AG08396 (cell line): ENCODE results near the gene MPO.

ENCODE experiments used
- DNase-seq: peaks from one replicate; pipeline ENCODE4 v3.0.0; 2012; ENCODE audit warnings: low spot score, mixed read lengths

The MPO gene

GRCh38 chr17:58279016-58279711 is 1.6 kb downstream of the MPO start:
- DNase-seq, result peak; percentile 51

GRCh38 chr17:58278661-58279015 is 2.1 kb downstream of the MPO start:
- peak; percentile 55 for DNase-seq

DNA sequence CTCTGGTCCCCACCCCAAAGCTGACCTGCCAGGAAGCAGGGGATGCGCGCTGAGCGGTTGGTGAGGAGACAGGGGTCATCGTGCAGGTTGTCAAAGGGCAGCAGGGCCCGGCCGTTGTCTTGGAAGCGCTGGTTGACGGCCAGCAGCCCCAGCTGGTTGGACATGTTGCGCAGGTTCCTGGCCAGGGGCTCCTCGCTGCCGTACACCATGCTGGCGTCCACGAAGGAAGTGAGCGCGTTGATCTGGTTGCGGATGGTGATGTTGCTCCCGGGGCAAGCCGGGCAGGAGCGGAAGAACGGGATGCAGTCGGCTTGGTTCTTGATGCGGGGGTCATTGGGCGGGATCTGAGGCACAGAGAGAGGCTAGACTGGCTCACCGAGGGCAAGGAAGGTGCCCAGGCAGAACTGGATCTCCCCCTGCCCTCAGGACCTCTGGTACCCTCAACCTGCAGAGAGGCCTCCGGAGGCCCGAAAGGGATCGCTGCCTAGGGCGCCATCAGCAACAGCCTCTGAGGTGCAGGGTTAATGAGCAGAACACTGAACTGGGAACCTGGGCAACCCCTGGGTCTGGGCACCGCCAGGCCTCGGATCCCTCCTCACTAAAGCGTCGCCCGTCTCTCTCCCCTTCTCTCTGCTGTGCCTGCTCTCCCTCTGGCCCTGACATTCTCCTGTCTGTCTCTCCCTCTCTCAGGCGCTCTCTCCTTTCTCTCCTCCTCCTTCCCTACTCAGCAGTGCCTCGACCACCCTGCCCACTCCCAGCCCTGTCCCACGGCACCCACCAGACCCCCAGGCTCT is 2.7 kb downstream of the MPO start:
- peak; percentile 9 for DNase-seq

GRCh38 chr17:58277107-58277801 is 3.5 kb downstream of the MPO start:
- peak; percentile 41 for DNase-seq

- peak; percentile 6 for DNase-seq
These were observed 4.3 kb downstream of the MPO start for GRCh38 chr17:58276423-58276822.

GRCh38 chr17:58275417-58275816 is 5.3 kb downstream of the MPO start:
- DNase-seq, result no peak

DNA sequence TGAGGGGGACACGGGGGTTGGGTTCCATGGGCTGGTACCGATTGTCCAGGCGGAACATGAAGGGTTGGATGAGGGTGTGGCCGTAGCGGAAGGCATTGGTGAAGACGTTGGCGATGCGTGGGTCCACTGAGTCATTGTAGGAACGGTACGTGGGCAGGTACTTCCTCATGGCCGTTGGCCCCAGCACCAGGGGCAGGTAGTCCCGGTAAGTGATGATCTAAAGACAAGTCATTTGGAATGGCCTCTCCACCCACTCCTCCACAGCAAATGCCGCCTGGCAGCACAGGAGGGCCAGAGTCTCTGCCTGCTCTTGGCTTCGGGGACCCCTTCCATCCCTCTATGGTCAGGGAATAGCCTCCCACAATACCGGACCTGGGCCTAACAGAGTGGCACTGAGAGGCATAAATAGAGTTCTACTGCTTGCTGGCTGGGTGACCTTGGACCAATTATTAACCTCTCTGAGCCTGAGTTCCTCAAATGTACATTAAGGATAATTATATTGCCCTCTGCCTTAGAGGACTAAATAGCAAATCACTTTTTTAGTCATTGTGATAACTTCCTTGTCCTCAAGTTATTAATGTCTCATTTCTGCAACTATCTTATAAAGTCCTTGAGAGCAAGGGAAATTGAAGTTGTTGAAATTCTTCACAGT is 7.2 kb downstream of the MPO start:
- DNase-seq, result no peak

- DNase-seq, result no peak
These were observed 8.1 kb downstream of the MPO start for GRCh38 chr17:58272367-58273280.

DNA sequence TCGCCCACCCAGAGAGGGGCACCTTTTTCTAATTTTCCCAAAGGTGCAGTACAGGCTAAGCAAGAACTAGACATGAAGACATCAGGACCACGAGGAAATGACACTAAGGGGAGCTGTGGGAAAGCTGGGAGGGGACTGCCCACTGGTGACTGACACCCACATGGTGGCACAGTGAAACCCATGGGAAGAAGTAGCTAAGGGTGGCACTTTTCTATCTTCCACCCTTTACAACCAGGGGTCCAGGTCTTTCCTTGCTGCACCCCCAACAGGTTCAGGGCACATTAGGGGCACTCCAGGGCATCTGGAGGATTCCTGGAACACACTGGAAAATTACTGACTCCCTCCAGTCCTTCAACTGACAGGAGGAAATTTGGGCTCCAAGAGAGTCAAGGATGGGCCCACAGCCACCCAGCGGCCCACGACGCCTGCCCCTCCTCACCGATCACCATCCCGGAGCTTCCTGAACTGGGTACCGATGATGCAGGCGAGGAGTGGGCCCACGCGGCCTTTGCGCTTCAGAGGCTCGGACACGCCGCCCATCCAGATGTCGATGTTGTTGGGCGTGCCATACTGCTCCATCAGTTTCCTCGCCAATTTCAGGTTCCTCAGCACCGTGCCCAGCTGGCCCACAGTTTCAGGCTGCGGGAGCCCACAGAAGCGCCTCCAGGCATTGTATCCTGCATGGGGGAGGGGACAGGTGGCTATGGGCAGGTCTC is 9.4 kb downstream of the MPO start:
- DNase-seq, result no peak

- DNase-seq, result no peak
These were observed 10.1 kb downstream of the MPO start for GRCh38 chr17:58270476-58271215.

DNA sequence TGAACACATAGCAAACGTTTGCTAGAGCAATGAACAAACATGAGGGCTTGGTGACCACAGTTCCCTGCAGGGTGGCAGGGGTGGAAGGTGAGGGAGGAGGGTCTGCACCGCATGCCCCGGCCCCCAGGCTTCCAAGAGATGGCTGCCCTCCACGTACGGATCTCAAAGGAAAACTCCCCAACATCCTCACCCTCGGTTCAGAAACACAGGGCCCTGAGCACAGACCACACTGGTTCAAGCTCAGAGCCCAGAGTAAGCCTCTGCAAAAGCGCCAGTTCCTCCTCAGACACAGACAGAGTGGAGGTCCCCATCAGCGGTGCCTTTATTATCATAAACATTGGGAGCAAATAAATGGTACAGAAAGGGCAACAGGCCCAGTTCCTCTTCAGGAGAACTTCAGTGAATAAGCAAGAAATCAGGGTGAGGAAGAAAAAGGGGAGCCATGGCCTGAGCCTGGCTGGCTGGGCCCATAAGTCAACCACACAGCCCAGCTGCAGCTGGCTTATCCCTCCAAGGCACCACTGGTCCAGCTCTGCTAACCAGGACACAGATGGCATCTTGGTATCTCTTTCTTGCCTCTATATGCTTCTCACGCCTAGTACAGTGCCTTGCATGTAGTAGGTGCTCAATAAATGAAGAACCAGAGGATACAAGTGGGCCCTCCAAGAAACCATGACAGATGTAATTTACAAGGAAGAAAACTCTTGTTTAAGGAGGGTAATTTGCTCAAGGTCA is 11.0 kb downstream of the MPO start:
- DNase-seq, result no peak

DNA sequence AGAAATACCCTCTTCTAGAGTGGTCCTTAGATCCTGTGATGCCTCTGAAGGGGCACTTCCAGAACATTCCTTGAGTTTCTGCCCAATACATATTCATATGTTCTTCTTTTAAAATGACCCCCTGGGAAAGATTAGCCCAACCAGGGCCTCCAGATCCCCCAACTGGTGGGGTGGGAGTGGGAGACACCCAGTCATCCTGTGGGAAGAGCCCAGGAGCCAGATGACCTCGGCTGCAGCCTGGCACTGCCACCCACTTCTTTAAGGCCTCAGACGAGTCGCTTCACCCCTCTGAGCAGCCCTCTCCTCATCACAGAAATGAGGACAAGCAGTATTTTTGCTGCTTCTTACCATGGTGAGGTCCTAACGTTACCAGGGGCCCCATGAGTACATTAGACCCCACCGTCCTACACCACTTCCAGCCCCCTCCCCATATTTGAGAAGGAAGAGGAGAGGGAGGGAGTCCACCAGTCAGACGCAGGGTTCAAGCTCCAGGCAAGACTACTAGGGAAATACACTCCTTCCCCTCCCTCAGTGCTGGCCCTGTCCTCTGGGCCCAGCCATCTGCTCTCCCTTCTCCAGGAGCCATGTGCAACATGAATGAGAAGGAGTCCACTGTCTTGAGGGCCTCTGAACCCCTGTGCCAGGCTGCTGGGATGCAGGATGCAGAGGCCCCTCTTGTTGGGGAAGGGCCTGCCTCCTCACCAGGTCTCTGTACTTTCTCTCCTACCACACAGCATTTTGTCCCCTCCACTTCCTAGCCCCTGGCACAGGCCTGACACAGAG is 11.8 kb downstream of the MPO start:
- no peak for DNase-seq

GRCh38 chr17:58268326-58268725 is 12.4 kb downstream of the MPO start:
- no peak for DNase-seq

DNA sequence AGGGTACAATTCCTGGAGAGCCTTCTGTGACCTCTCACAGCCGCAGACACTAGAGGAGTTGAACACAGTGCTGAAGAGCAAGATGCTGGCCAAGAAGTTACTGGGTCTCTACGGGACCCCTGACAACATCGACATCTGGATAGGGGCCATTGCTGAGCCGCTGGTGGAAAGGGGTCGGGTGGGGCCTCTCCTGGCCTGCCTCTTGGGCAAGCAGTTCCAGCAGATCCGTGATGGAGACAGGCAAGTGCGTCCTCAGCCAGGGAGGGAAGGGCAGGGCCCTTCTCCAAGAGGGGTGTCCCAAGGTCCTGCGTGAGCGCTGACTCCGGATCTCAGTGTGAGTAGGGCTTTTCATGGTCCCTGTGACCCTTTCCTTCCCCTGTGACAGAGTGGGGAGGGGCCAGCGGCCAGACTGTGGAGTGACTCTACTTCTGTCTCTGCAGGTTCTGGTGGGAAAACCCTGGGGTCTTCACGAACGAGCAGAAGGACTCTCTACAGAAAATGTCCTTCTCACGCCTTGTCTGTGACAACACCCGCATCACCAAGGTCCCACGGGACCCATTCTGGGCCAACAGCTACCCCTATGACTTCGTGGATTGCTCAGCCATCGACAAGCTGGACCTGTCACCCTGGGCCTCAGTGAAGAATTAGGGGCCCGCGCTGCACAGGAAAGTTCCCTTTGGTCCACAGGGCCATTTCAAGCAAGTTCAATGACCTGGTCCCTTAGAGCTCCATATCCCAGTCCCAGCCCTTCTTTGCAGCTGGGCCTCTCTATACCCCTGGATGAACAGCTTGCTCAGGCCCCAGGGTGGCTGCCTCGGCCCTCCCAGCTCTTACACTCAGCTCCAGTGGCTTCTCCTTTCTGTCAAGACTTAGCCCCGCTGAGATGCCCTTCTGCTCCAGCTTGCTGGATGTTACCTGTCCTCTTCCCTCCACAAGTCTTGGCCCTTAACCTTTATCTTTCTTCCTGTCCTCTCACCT is 13.1 kb downstream of the MPO start:
- no peak for DNase-seq

DNA sequence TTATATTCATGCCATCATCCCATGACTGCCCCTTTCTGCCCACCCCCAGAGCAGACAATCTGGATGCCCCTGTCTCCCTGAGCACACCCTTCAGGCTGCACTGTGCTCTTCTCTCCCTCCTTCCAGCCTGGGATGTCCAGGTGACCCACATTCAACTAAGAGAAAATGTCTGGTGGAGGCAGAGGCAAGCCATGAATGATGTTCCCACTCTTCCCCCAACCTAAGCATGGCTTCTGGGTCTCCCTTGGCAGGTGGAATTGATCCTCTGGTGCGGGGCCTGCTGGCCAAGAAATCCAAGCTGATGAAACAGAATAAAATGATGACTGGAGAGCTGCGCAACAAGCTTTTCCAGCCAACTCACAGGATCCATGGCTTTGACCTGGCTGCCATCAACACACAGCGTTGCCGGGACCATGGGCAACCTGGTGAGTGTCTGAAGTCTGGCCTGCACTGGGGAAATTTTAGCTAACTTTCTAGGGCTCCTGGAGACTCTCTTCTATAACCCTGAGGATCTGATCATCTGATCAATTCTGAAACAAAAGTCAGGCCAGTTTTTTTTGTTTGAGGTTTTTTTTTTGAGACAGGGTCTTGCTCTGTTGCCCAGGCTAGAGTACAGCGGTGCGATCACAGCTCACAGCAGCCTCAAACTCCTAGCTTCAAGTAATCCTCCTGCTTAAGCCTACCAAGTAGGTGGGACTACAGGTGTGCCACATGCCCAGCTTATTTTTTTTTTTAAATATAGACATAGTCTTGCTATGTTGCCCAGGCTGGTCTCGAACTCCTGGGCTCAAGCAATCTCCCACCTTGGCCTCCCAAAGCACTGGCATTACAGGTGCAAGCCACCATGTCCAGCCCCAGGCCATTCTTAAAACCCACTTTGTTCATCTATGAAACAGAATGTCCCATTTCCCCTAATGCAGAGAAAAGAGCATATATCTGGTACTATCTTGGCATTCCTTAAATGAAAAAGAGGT is 14.5 kb downstream of the MPO start:
- DNase-seq, result no peak

DNA sequence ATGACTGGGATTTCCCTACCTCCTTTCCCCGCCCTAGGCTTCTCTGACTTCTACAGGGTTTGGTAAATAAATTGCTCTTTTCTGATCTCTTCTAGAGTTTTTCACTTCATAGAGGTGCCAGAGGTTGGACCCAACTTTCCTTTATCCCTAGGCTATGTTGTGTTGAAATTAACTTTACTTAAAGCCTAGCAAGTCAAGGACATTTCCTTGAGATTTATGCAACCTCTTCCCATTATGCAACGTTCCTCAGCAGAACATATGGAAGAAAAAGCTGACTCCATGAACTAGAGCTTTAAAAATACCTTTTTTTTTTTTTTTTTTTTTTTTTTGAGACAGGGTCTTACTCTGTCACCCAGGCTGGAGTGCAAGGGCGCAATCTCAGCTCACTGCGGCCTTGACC is 15.5 kb downstream of the MPO start:
- no peak for DNase-seq
